ENCODE data around the gene XAGE2.

GRCh38 chrX:52424656-52425055, 55.8 kb downstream of the XAGE2 start:
- TF ChIP-seq POLR2A (IDR thresholded peaks at IDR 0.05) (no peak), CTCF (IDR thresholded peaks at IDR 0.05) (no peak), EP300 (IDR thresholded peaks at IDR 0.05) (no peak)

Measured in tibial nerve (tissue), 4 donors.